ENCODE measurements around the gene ESR1.

The ESR1 gene

GRCh38 chr6:152160346-152160745 lies 352.9 kb downstream of the ESR1 start:
- H3K27ac ChIP-seq = no peak overlapping the region
- DNase-seq (ENCODE audit: low read depth, low spot score) = no peak

- no peak overlapping the region for H3K27ac ChIP-seq
- DNase-seq (ENCODE audit: low read depth, low spot score) = no peak
Observed at GRCh38 chr6:152161501-152161900, 354.0 kb downstream of the ESR1 start.

- DNase-seq (ENCODE audit: low read depth, low spot score) = no peak
- H3K27ac ChIP-seq = no peak overlapping the region
Observed at GRCh38 chr6:152164957-152165356, 357.5 kb downstream of the ESR1 start.

- no peak overlapping the region for H3K27ac ChIP-seq
- DNase-seq (ENCODE audit: low read depth, low spot score) = no peak
Observed at GRCh38 chr6:152166497-152166896, 359.0 kb downstream of the ESR1 start.

GRCh38 chr6:152166897-152167296 lies 359.4 kb downstream of the ESR1 start:
- no peak overlapping the region for H3K27ac ChIP-seq
- no peak for DNase-seq (ENCODE audit: low read depth, low spot score)

GRCh38 chr6:152167641-152168603 lies 360.4 kb downstream of the ESR1 start:
- H3K27ac ChIP-seq = no peak overlapping the region

GRCh38 chr6:152170313-152170701 lies 362.8 kb downstream of the ESR1 start:
- DNase-seq (ENCODE audit: low read depth, low spot score) = no peak
- no peak overlapping the region for H3K27ac ChIP-seq

More at GRCh38 chr6:152167641-152168603, 360.4 kb downstream of the ESR1 start:
- DNase-seq (ENCODE audit: low read depth, low spot score) = no peak

- no peak overlapping the region for H3K27ac ChIP-seq
- DNase-seq (ENCODE audit: low read depth, low spot score) = no peak
Observed at GRCh38 chr6:152170702-152171667, 363.5 kb downstream of the ESR1 start.

- DNase-seq (ENCODE audit: low read depth, low spot score) = no peak
Observed at GRCh38 chr6:152173321-152173720, 365.8 kb downstream of the ESR1 start.

GRCh38 chr6:152173957-152174356 lies 366.5 kb downstream of the ESR1 start:
- H3K27ac ChIP-seq = no peak overlapping the region
- DNase-seq (ENCODE audit: low read depth, low spot score) = no peak

More at GRCh38 chr6:152173321-152173720, 365.8 kb downstream of the ESR1 start:
- H3K27ac ChIP-seq = no peak overlapping the region

- no peak for DNase-seq (ENCODE audit: low read depth, low spot score)
Observed at GRCh38 chr6:152176268-152176667, 368.8 kb downstream of the ESR1 start.

More at GRCh38 chr6:152176268-152176667, 368.8 kb downstream of the ESR1 start:
- H3K27ac ChIP-seq = no peak overlapping the region

Measured in epithelial cell of prostate (primary cell).